Skeletal muscle satellite cell (primary cell): ENCODE results near the gene PRDX3. TPM values are rescaled to one million over a fixed set of nuclear protein-coding genes. Genes with fewer than 3 reads are reported as not detected.

Experiments used
- small RNA-seq: library from RNA; depleted of rRNA; stranded (forward); fragments of <200 nt; gene quantifications from one replicate; pipeline ENCODE3, GENCODE V24; 2012

Gene PRDX3

Small RNAs within 50 kb of the gene (small RNA-seq; reads per million reads assigned to genes)
- not detected for gene RN7SL749P
